ENCODE data around the gene ZNF81. TPM values are rescaled to one million over a fixed set of nuclear protein-coding genes. Genes with fewer than 3 reads are reported as not detected.
"Not testable (repeated sequence)": the region's sequence is repeated elsewhere in the genome, so short reads cannot be mapped to it uniquely, and the experiment has no call there.

ZNF81 gene
- total and polyA plus RNA-seq, 4 donors = 0.74 to 5.4 (median 2.0) TPM

DNA sequence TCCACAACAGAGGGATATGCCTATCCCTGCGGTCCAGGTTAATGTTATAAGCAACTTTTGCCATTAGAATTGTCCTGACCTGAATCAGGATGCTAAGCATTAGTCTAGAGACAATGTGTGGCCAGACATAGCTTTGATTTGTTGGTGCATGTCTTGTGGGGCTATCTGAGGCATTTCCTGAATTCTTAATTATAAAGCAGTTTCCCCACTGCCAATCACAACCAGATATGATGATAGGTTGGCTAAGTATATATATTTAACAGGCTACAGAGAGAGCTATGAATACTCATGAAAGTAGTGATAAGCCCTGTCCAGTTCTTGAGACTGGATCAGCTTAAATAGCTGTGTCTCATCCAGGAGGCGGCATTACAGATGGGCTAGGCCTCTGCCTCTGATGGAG is 37.8 kb upstream of the ZNF81 start (continued):
- TF ChIP-seq, protein P1, sequence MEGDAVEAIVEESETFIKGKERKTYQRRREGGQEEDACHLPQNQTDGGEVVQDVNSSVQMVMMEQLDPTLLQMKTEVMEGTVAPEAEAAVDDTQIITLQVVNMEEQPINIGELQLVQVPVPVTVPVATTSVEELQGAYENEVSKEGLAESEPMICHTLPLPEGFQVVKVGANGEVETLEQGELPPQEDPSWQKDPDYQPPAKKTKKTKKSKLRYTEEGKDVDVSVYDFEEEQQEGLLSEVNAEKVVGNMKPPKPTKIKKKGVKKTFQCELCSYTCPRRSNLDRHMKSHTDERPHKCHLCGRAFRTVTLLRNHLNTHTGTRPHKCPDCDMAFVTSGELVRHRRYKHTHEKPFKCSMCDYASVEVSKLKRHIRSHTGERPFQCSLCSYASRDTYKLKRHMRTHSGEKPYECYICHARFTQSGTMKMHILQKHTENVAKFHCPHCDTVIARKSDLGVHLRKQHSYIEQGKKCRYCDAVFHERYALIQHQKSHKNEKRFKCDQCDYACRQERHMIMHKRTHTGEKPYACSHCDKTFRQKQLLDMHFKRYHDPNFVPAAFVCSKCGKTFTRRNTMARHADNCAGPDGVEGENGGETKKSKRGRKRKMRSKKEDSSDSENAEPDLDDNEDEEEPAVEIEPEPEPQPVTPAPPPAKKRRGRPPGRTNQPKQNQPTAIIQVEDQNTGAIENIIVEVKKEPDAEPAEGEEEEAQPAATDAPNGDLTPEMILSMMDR (IDR thresholded peaks at IDR 0.05; ENCODE audit: low read depth, low read length, missing input control) = no peak
- TF ChIP-seq HNF4A (conservative IDR thresholded peaks at IDR 0.05) (no peak), FOXA2 (IDR thresholded peaks at IDR 0.05) (no peak), NR2F2 (IDR thresholded peaks at IDR 0.05) (no peak), YY1 (IDR thresholded peaks at IDR 0.05) (no peak)
- TF ChIP-seq, protein P2, sequence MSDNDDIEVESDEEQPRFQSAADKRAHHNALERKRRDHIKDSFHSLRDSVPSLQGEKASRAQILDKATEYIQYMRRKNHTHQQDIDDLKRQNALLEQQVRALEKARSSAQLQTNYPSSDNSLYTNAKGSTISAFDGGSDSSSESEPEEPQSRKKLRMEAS (IDR thresholded peaks at IDR 0.05) = no peak
- TF ChIP-seq, protein P3, sequence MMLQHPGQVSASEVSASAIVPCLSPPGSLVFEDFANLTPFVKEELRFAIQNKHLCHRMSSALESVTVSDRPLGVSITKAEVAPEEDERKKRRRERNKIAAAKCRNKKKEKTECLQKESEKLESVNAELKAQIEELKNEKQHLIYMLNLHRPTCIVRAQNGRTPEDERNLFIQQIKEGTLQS (IDR thresholded peaks at IDR 0.05) = no peak

DNA sequence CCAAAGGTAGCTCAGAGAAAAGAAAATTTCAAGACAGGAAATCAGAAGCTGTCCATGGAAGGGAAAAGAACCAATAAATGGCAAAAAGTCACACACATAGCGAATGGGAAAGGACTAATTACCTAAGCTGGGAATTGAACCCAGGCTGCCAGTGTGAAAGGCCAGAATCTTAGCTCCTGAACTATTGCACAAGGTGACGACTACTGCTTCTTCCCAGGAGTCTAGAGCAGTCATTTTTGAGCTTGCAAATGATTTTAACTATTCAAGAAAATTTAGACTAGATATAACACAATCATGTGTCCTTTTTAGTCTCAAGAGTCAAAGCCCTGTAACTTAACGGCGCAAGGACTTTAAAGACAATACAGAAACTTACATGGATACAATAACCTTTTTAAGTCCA is 34.1 kb upstream of the ZNF81 start:
- Histone ChIP-seq H3K4me3 (ENCODE audit: low read depth in 1 of 3, low read length in 3 of 3) (no peak overlapping the region), H3K27me3 (ENCODE audit: control insufficient read depth in 4 of 4, insufficient read depth in 4 of 4, low read length in 3 of 4) (no peaks in the 10 kb centered on the region), H3K27ac (ENCODE audit: low read depth in 1 of 2, low read length in 2 of 2) (no peak overlapping the region), H3K9me3 (ENCODE audit: control insufficient read depth in 4 of 4, low read length in 3 of 4) (no peaks in the 10 kb centered on the region), H3K4me1 (ENCODE audit: control insufficient read depth in 4 of 4, insufficient read depth in 4 of 4, low read length in 3 of 4) (no peaks in the 10 kb centered on the region), H3K36me3 (ENCODE audit: control insufficient read depth in 4 of 4, insufficient read depth in 3 of 4, low read depth in 1 of 4, low read length in 3 of 4) (no peaks in the 10 kb centered on the region), H3K9ac (ENCODE audit: low read depth in 1 of 2, low read length in 2 of 2) (no peak overlapping the region)
- no peak for DNase-seq (ENCODE audit: low spot score)
- 86% methylated on average over 4 of the region's 4 CpGs for WGBS
- TF ChIP-seq SP1 (IDR thresholded peaks at IDR 0.05) = no peak
- TF ChIP-seq NR2F2 (IDR thresholded peaks at IDR 0.05) = no peak
- TF ChIP-seq, protein P2 (IDR thresholded peaks at IDR 0.05) = no peak
- no peak for TF ChIP-seq EGR1 (IDR thresholded peaks at IDR 0.05; ENCODE audit: low read depth in 2 of 2)
- no peak for TF ChIP-seq HNF4A (conservative IDR thresholded peaks at IDR 0.05)
- TF ChIP-seq, protein P3 (IDR thresholded peaks at IDR 0.05) = no peak
- TF ChIP-seq HNF4G (IDR thresholded peaks at IDR 0.05) = no peak
- TF ChIP-seq RAD21 (IDR thresholded peaks at IDR 0.05) = no peak
- TF ChIP-seq, protein P4, sequence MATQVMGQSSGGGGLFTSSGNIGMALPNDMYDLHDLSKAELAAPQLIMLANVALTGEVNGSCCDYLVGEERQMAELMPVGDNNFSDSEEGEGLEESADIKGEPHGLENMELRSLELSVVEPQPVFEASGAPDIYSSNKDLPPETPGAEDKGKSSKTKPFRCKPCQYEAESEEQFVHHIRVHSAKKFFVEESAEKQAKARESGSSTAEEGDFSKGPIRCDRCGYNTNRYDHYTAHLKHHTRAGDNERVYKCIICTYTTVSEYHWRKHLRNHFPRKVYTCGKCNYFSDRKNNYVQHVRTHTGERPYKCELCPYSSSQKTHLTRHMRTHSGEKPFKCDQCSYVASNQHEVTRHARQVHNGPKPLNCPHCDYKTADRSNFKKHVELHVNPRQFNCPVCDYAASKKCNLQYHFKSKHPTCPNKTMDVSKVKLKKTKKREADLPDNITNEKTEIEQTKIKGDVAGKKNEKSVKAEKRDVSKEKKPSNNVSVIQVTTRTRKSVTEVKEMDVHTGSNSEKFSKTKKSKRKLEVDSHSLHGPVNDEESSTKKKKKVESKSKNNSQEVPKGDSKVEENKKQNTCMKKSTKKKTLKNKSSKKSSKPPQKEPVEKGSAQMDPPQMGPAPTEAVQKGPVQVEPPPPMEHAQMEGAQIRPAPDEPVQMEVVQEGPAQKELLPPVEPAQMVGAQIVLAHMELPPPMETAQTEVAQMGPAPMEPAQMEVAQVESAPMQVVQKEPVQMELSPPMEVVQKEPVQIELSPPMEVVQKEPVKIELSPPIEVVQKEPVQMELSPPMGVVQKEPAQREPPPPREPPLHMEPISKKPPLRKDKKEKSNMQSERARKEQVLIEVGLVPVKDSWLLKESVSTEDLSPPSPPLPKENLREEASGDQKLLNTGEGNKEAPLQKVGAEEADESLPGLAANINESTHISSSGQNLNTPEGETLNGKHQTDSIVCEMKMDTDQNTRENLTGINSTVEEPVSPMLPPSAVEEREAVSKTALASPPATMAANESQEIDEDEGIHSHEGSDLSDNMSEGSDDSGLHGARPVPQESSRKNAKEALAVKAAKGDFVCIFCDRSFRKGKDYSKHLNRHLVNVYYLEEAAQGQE (IDR thresholded peaks at IDR 0.05) = no peak
- TF ChIP-seq, protein P5, sequence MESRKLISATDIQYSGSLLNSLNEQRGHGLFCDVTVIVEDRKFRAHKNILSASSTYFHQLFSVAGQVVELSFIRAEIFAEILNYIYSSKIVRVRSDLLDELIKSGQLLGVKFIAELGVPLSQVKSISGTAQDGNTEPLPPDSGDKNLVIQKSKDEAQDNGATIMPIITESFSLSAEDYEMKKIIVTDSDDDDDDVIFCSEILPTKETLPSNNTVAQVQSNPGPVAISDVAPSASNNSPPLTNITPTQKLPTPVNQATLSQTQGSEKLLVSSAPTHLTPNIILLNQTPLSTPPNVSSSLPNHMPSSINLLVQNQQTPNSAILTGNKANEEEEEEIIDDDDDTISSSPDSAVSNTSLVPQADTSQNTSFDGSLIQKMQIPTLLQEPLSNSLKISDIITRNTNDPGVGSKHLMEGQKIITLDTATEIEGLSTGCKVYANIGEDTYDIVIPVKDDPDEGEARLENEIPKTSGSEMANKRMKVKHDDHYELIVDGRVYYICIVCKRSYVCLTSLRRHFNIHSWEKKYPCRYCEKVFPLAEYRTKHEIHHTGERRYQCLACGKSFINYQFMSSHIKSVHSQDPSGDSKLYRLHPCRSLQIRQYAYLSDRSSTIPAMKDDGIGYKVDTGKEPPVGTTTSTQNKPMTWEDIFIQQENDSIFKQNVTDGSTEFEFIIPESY (IDR thresholded peaks at IDR 0.05) = no peak
- no peak for TF ChIP-seq FOXA2 (IDR thresholded peaks at IDR 0.05)
- no peak for TF ChIP-seq RXRA (IDR thresholded peaks at IDR 0.05)

DNA sequence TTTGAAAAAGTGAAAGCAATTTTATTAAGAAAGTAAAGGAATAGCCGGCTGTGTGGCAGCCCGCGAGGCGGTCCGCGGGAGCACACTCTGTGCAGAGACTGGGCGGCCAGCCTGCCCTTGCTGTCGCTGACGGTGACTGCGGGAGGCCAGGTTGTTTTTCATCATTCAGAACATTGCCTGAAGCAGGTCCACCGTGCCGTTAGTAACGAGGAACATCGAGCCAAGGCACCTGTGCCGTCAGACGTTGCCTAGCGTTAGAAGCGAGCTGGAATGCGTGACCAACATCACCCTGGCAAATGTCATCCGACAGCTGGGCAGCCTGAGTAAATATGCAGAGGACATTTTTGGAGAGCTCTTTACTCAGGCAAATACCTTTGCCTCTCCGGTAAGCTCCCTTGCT is 33.6 kb upstream of the ZNF81 start:
- WGBS = 51% methylated on average over 21 of the region's 21 CpGs
- H3K27ac ChIP-seq (ENCODE audit: low read depth in 1 of 2, low read length in 2 of 2); H3K27me3 ChIP-seq (ENCODE audit: control insufficient read depth in 4 of 4, insufficient read depth in 4 of 4, low read length in 3 of 4): not testable (repeated sequence)

More for the DNA sequence above, 33.6 kb upstream of the ZNF81 start:
- not testable (repeated sequence) for H3K4me1 ChIP-seq (ENCODE audit: control insufficient read depth in 4 of 4, insufficient read depth in 4 of 4, low read length in 3 of 4); H3K9ac ChIP-seq (ENCODE audit: low read depth in 1 of 2, low read length in 2 of 2); H3K36me3 ChIP-seq (ENCODE audit: control insufficient read depth in 4 of 4, insufficient read depth in 3 of 4, low read depth in 1 of 4, low read length in 3 of 4); H3K4me3 ChIP-seq (ENCODE audit: low read depth in 1 of 3, low read length in 3 of 3); H3K9me3 ChIP-seq (ENCODE audit: control insufficient read depth in 4 of 4, low read length in 3 of 4); DNase-seq (ENCODE audit: low spot score)
